Skeletal muscle tissue (tissue), 4 donors: ENCODE measurements around the gene PHAF1. TPM values are rescaled to one million over a fixed set of nuclear protein-coding genes. Genes with fewer than 3 reads are reported as not detected.
A peak's percentile ranks its signal among the peaks of the same experiment; 100 is the strongest.

ENCODE experiments used
- H3K27ac ChIP-seq: one replicate; pipeline ENCODE4 v1.7.0; 2013; ENCODE audit warnings: mild to moderate bottlenecking, low read depth, low read length, inconsistent platforms
- H3K27me3 ChIP-seq, 3 donors: one replicate each; pipeline ENCODE4 v1.7.0; 2013; ENCODE audit warnings: low read length in 3 of 3; ENCODE audit not compliant: control insufficient read depth in 3 of 3, insufficient read depth in 3 of 3
- H3K36me3 ChIP-seq, 3 donors: one replicate each; pipeline ENCODE4 v1.7.0; 2013; ENCODE audit warnings: low read length in 3 of 3; ENCODE audit not compliant: control insufficient read depth in 3 of 3, insufficient read depth in 3 of 3
- H3K4me1 ChIP-seq, 3 donors: one replicate each; pipeline ENCODE4 v1.7.0; 2013; ENCODE audit warnings: low read length in 3 of 3, mild to moderate bottlenecking in 3 of 3; ENCODE audit not compliant: control insufficient read depth in 3 of 3, insufficient read depth in 3 of 3
- H3K4me3 ChIP-seq, 3 donors: one replicate each; pipeline ENCODE4 v1.7.0; 2013; ENCODE audit warnings: low read length in 3 of 3
- H3K9ac ChIP-seq, 3 donors: one replicate each; pipeline ENCODE4 v1.7.0; 2013; ENCODE audit warnings: low read length in 3 of 3, mild to moderate bottlenecking in 3 of 3, moderate library complexity in 2 of 3, low read depth in 1 of 3
- H3K9me3 ChIP-seq, 3 donors: one replicate each; pipeline ENCODE4 v1.7.0; 2013; ENCODE audit warnings: low read length in 3 of 3; ENCODE audit not compliant: control insufficient read depth in 3 of 3
- total RNA-seq: library from RNA; depleted of rRNA; stranded (reverse); fragments of >200 nt; gene quantifications from one replicate; pipeline ENCODE4 v1.2.3, GENCODE V29; 2014
- donor health status: Osteomylitis.

PHAF1 gene
- total RNA-seq, 1 donor from 2014 or later = 17.7 TPM

GRCh38 chr16:67183284-67183626 lies 73.5 kb downstream of the PHAF1 start:
- Histone ChIP-seq H3K36me3 (no peaks in the 10 kb centered on the region), H3K4me3 (peak overlapping the region; percentile 80 to 84 (median 82)), H3K27me3 (no peaks in the 10 kb centered on the region), H3K9ac (peak overlapping the region; percentile 82 to 91 (median 89)), H3K27ac (peak overlapping the region; percentile 95), H3K9me3 (no peaks in the 10 kb centered on the region), H3K4me1 (peaks cover 37 to 54% (median 45%) of the 10 kb centered on the region in 3 donors)

- Histone ChIP-seq H3K9me3 (no peaks in the 10 kb centered on the region), H3K36me3 (no peaks in the 10 kb centered on the region), H3K4me1 (peaks cover 31 to 49% (median 42%) of the 10 kb centered on the region in 3 donors), H3K27me3 (no peaks in the 10 kb centered on the region), H3K9ac (peak within 1 kb of the TSS; percentile 82 to 91 (median 89)), H3K27ac (peak within 1 kb of the TSS; percentile 95), H3K4me3 (peak within 1 kb of the TSS; percentile 80 to 84 (median 82))
These were observed 74.1 kb downstream of the PHAF1 start, which contains the start of gene MATCAP1 for GRCh38 chr16:67183627-67184452. MATCAP1 (minus strand) TSS chr16:67183963; CDS start chr16:67180610, 3,353 bp downstream.

- H3K36me3 ChIP-seq = no peaks in the 10 kb centered on the region
- peaks cover 29 to 47% (median 39%) of the 10 kb centered on the region in 3 donors for H3K4me1 ChIP-seq
- peak overlapping the region; percentile 95 for H3K27ac ChIP-seq
- peak overlapping the region; percentile 82 to 91 (median 89) for H3K9ac ChIP-seq
- peak overlapping the region; percentile 80 to 84 (median 82) for H3K4me3 ChIP-seq
- H3K9me3 ChIP-seq = no peaks in the 10 kb centered on the region
- H3K27me3 ChIP-seq = no peaks in the 10 kb centered on the region
These were observed 74.8 kb downstream of the PHAF1 start for GRCh38 chr16:67184453-67184994.

- H3K4me3 ChIP-seq = peak overlapping the region; percentile 41 to 60 (median 52)
- H3K27me3 ChIP-seq = no peaks in the 10 kb centered on the region
- peaks cover 29 to 47% (median 39%) of the 10 kb centered on the region in 3 donors for H3K4me1 ChIP-seq
- no peak overlapping the region for H3K27ac ChIP-seq
- no peaks in the 10 kb centered on the region for H3K36me3 ChIP-seq
- H3K9me3 ChIP-seq = no peaks in the 10 kb centered on the region
- H3K9ac ChIP-seq = peak overlapping the region in 2 of 3 donors; percentile 12 to 91
These were observed 75.4 kb downstream of the PHAF1 start for GRCh38 chr16:67184995-67185650.

GRCh38 chr16:67185651-67186134 lies 76.0 kb downstream of the PHAF1 start:
- no peaks in the 10 kb centered on the region for H3K27me3 ChIP-seq
- H3K4me3 ChIP-seq = peak overlapping the region in 2 of 3 donors; percentile 41 to 60
- no peak overlapping the region for H3K27ac ChIP-seq
- no peaks in the 10 kb centered on the region for H3K36me3 ChIP-seq
- H3K4me1 ChIP-seq = peaks cover 29 to 47% (median 39%) of the 10 kb centered on the region in 3 donors
- no peaks in the 10 kb centered on the region for H3K9me3 ChIP-seq
- H3K9ac ChIP-seq = peak overlapping the region in 2 of 3 donors; percentile 12 to 91

- no peaks in the 10 kb centered on the region for H3K27me3 ChIP-seq
- no peak overlapping the region for H3K9ac ChIP-seq
- H3K36me3 ChIP-seq = no peaks in the 10 kb centered on the region
- no peak overlapping the region for H3K4me3 ChIP-seq
- no peak overlapping the region for H3K27ac ChIP-seq
- no peaks in the 10 kb centered on the region for H3K9me3 ChIP-seq
- peaks cover 33 to 42% (median 40%) of the 10 kb centered on the region in 3 donors for H3K4me1 ChIP-seq
These were observed 76.8 kb downstream of the PHAF1 start for GRCh38 chr16:67186550-67186950.

- Histone ChIP-seq H3K9me3 (no peaks in the 10 kb centered on the region), H3K4me3 (no peak overlapping the region), H3K9ac (no peak overlapping the region), H3K27ac (no peak overlapping the region), H3K27me3 (no peaks in the 10 kb centered on the region), H3K36me3 (no peaks in the 10 kb centered on the region), H3K4me1 (peaks cover 35 to 41% (median 39%) of the 10 kb centered on the region in 3 donors)
These were observed 77.6 kb downstream of the PHAF1 start for GRCh38 chr16:67187175-67187890.

GRCh38 chr16:67188323-67188722 lies 78.6 kb downstream of the PHAF1 start:
- H3K4me1 ChIP-seq = peaks cover 36 to 42% (median 41%) of the 10 kb centered on the region in 3 donors
- H3K4me3 ChIP-seq = no peak overlapping the region
- peaks cover 0 to 3% (median 2%) of the 10 kb centered on the region in 3 donors for H3K36me3 ChIP-seq
- H3K9ac ChIP-seq = no peak overlapping the region
- H3K27me3 ChIP-seq = no peaks in the 10 kb centered on the region
- H3K9me3 ChIP-seq = no peaks in the 10 kb centered on the region
- H3K27ac ChIP-seq = no peak overlapping the region

- H3K9me3 ChIP-seq = no peaks in the 10 kb centered on the region
- peaks cover 39 to 44% (median 43%) of the 10 kb centered on the region in 3 donors for H3K4me1 ChIP-seq
- H3K4me3 ChIP-seq = no peak overlapping the region
- H3K36me3 ChIP-seq = peaks cover 0 to 7% (median 5%) of the 10 kb centered on the region in 3 donors
- H3K27ac ChIP-seq = no peak overlapping the region
- H3K9ac ChIP-seq = no peak overlapping the region
- H3K27me3 ChIP-seq = no peaks in the 10 kb centered on the region
These were observed 79.1 kb downstream of the PHAF1 start for GRCh38 chr16:67188798-67189197.
